HL-60 (cell line): ENCODE measurements around the gene PDE4B.

Experiments
- DNase-seq, 2 experiments: peaks; one replicate each; pipeline ENCODE4 v3.0.0-alpha.2; 2010 to 2020; ENCODE audit warnings: low read depth in 1 of 2, low spot score in 1 of 2
- H3K27ac ChIP-seq: fragments of 250-450 bp; sonication (Bioruptor Pico); replicated peaks from 2 replicates; pipeline ENCODE4 v1.5.1; 2020; ENCODE audit warnings: mild to moderate bottlenecking, moderate library complexity
- H3K27me3 ChIP-seq: fragments of 250-450 bp; sonication (Bioruptor Pico); 2 replicates; pipeline ENCODE4 v1.5.1; 2021; ENCODE audit warnings: mild to moderate bottlenecking, moderate library complexity; ENCODE audit not compliant: insufficient read depth, poor library complexity, severe bottlenecking
- H3K4me3 ChIP-seq: replicated peaks from 2 replicates; pipeline ENCODE4 v1.5.1; 2011; ENCODE audit warnings: mild to moderate bottlenecking, control low read depth, low read length; ENCODE audit not compliant: insufficient read depth
- CTCF ChIP-seq: IDR thresholded peaks from one replicate; pipeline ENCODE4 v1.5.1; 2011; ENCODE audit warnings: low read length, control low read depth, inconsistent platforms; ENCODE audit not compliant: insufficient read depth
- GABPA ChIP-seq: IDR thresholded peaks from 2 replicates; pipeline ENCODE4 v1.6.1; 2012; ENCODE audit warnings: low read depth
- POLR2AphosphoS5 ChIP-seq: IDR thresholded peaks from 2 replicates; pipeline ENCODE4 v1.6.1; 2012; ENCODE audit warnings: low read depth
- REST ChIP-seq: IDR thresholded peaks from 2 replicates; pipeline ENCODE4 v1.6.1; 2012; ENCODE audit warnings: low read depth; ENCODE audit not compliant: insufficient replicate concordance
- SPI1 ChIP-seq: IDR thresholded peaks from 2 replicates; pipeline ENCODE4 v1.6.1; 2012; ENCODE audit warnings: low read depth, mild to moderate bottlenecking, borderline replicate concordance

The PDE4B gene

GRCh38 chr1:66312271-66312990 is 519.7 kb downstream of the PDE4B start:
- H3K4me3 ChIP-seq = no peak overlapping the region
- H3K27ac ChIP-seq = no peak overlapping the region
- no peak for DNase-seq
- H3K27me3 ChIP-seq = no peaks in the 10 kb centered on the region
- TF ChIP-seq POLR2AphosphoS5 = no peak
- TF ChIP-seq REST = no peak
- TF ChIP-seq GABPA = no peak
- TF ChIP-seq SPI1 = no peak
- no peak for TF ChIP-seq CTCF

GRCh38 chr1:66313429-66313828 is 520.7 kb downstream of the PDE4B start:
- no peak for DNase-seq
- H3K27me3 ChIP-seq = no peaks in the 10 kb centered on the region
- no peak overlapping the region for H3K4me3 ChIP-seq
- no peak for TF ChIP-seq GABPA
- H3K27ac ChIP-seq = no peak overlapping the region

- H3K4me3 ChIP-seq = no peak overlapping the region
- H3K27ac ChIP-seq = no peak overlapping the region
- DNase-seq = no peak
- no peaks in the 10 kb centered on the region for H3K27me3 ChIP-seq
- TF ChIP-seq SPI1 (peak; percentile 25; the same call in 1 of the 2 replicates), CTCF (no peak)
Measured at GRCh38 chr1:66315671-66316070, 523.0 kb downstream of the PDE4B start.

GRCh38 chr1:66316464-66317247 is 524.0 kb downstream of the PDE4B start:
- H3K27me3 ChIP-seq = no peaks in the 10 kb centered on the region
- H3K27ac ChIP-seq = no peak overlapping the region
- no peak overlapping the region for H3K4me3 ChIP-seq
- no peak for TF ChIP-seq REST
- no peak for TF ChIP-seq CTCF
- TF ChIP-seq SPI1 = no peak
- TF ChIP-seq GABPA = no peak
- TF ChIP-seq POLR2AphosphoS5 = no peak
- no peak for DNase-seq
